WTC11 (cell line): ENCODE data around the gene C16orf46. TPM values are rescaled to one million over a fixed set of nuclear protein-coding genes. Genes with fewer than 3 reads are reported as not detected.

Experiments
- total RNA-seq: library from RNA; stranded (reverse); gene quantifications from 3 replicates; pipeline ENCODE4 v1.2.3, GENCODE V29; 2021

The C16orf46 gene
- total RNA-seq, 1 experiment from 2014 or later: 1.2 TPM

Other genes with a start within 250 kb of the C16orf46 start
- 76.6 to 79.3 TPM (median 78.9 TPM) in 3 replicates for gene CMC2, start 70.4 kb downstream of the C16orf46 start, total RNA-seq
- gene CENPN, start 70.0 kb downstream of the C16orf46 start, total RNA-seq: 47.4 to 49.7 TPM (median 48.5 TPM) in 3 replicates
- gene ATMIN, start 41.4 kb downstream of the C16orf46 start, total RNA-seq: 36.0 to 43.1 TPM (median 37.2 TPM) in 3 replicates
- 95.9 to 97.1 TPM (median 96.4 TPM) in 3 replicates for gene GCSH, start 19.2 kb upstream of the C16orf46 start, total RNA-seq
- gene BCO1, start 161.5 kb upstream of the C16orf46 start, total RNA-seq: 0.15 to 0.23 TPM (median 0.23 TPM) in 3 replicates
- 20.1 to 25.4 TPM (median 21.8 TPM) in 3 replicates for gene GAN, start 237.7 kb upstream of the C16orf46 start, total RNA-seq